H1 (cell line): ENCODE data around the gene MEGF11.

Experiments used
- ASH2L ChIP-seq: fragments of 200-600, 300-600 bp; sonication (generic); IDR thresholded peaks from one replicate; pipeline ENCODE4 v1.7.1; 2017; ENCODE audit warnings: low read length
- SIN3A ChIP-seq, 2 experiments: IDR thresholded peaks in 1 of 2; conservative IDR thresholded peaks in 1 of 2; 2 replicates each; pipeline ENCODE4 v1.6.1; 2011 to 2012; ENCODE audit warnings: low read length in 2 of 2, improper control_type of control experiment in 1 of 2, low read depth in 1 of 2, mild to moderate bottlenecking in 1 of 2
- TF ChIP-seq, protein P1 (sequence below), 3 experiments: IDR thresholded peaks; 1 replicate in 2 of 3; 2 replicates in 1 of 3; pipeline versions ENCODE4 v1.5.1 to v1.6.1; 2011; ENCODE audit warnings: low read length in 3 of 3, mild to moderate bottlenecking in 3 of 3, inconsistent platforms in 2 of 3, low read depth in 1 of 3, moderate library complexity in 1 of 3; ENCODE audit not compliant: insufficient read depth in 1 of 3; ENCODE audit errors: control extremely low read depth in 1 of 3

DNA sequence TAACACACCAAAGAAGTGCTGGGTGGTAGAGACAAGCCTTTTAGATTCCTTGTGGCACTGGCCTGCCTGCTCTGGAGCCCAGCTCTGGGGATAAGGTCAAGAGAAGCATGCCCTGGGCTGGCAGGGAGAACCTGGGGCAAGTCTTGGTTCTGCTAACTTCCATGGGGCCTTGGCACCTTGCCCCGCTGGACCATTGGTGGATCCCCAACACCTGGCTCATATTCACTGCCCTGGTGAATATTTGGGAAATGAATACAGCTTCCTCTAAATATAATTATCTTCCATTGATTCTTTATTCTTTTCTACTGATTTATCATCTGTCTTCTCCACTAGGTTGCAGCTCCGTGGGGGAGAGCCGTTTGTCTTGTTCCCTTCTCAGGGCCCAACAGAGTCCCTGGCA is 294.7 kb downstream of the MEGF11 start:
- TF ChIP-seq ASH2L (no peak), SIN3A (conservative IDR thresholded peaks at IDR 0.05 in 1 of 2, IDR thresholded peaks at IDR 0.05 in 1 of 2; ENCODE audit: low read depth in 1 of 2, low read length in 2 of 2) (no peak)
- TF ChIP-seq, protein P1, sequence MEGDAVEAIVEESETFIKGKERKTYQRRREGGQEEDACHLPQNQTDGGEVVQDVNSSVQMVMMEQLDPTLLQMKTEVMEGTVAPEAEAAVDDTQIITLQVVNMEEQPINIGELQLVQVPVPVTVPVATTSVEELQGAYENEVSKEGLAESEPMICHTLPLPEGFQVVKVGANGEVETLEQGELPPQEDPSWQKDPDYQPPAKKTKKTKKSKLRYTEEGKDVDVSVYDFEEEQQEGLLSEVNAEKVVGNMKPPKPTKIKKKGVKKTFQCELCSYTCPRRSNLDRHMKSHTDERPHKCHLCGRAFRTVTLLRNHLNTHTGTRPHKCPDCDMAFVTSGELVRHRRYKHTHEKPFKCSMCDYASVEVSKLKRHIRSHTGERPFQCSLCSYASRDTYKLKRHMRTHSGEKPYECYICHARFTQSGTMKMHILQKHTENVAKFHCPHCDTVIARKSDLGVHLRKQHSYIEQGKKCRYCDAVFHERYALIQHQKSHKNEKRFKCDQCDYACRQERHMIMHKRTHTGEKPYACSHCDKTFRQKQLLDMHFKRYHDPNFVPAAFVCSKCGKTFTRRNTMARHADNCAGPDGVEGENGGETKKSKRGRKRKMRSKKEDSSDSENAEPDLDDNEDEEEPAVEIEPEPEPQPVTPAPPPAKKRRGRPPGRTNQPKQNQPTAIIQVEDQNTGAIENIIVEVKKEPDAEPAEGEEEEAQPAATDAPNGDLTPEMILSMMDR (IDR thresholded peaks at IDR 0.05; ENCODE audit: control extremely low read depth in 1 of 3, insufficient read depth in 1 of 3, low read depth in 1 of 3, low read length in 3 of 3): no peak
